HepG2 (cell line): ENCODE results near the gene VAMP5. TPM values are rescaled to one million over a fixed set of nuclear protein-coding genes. Genes with fewer than 3 reads are reported as not detected.

ENCODE experiments used
- ADNP ChIP-seq: sonication (generic); formaldehyde crosslinking; IDR thresholded peaks from 2 replicates; pipeline ENCODE4 v1.4.0; 2020; ENCODE audit warnings: missing genetic modification reagents
- AGO2 ChIP-seq: fragments of 200-400 bp; formaldehyde crosslinking; optimal IDR thresholded peaks from 2 replicates; pipeline ENCODE3; 2017; ENCODE audit warnings: mild to moderate bottlenecking, low read depth, low read length, moderate library complexity
- CREM ChIP-seq, 2 experiments: sonication (generic) in 1 of 2; formaldehyde crosslinking in 1 of 2; IDR thresholded peaks; 2 replicates each; pipeline versions ENCODE4 v1.4.0 to v1.6.1; 2016 to 2020; ENCODE audit warnings: antibody characterized with exemption in 1 of 2, mild to moderate bottlenecking in 1 of 2, missing genetic modification reagents in 1 of 2
- DRAP1 ChIP-seq: IDR thresholded peaks from 2 replicates; pipeline ENCODE4 v1.6.1; 2016; ENCODE audit warnings: missing genetic modification reagents, missing compliant biosample characterization
- FOXA1 ChIP-seq, 2 experiments: fragments of 450-650 bp in 1 of 2; sonication (generic) in 1 of 2; formaldehyde crosslinking in 1 of 2; IDR thresholded peaks; 2 replicates each; pipeline versions ENCODE4 v1.4.0 to v1.6.1; 2016 to 2020; ENCODE audit warnings: missing genetic modification reagents in 1 of 2
- HOXD1 ChIP-seq: sonication (generic); formaldehyde crosslinking; IDR thresholded peaks from 2 replicates; pipeline ENCODE4 v1.5.0; 2020; ENCODE audit warnings: missing genetic modification reagents
- MBNL3 ChIP-seq: fragments of 250-450 bp; sonication (Bioruptor Pico); conservative IDR thresholded peaks from 2 replicates; pipeline ENCODE4 v1.8.0; 2022; ENCODE audit warnings: mild to moderate bottlenecking, inconsistent platforms
- MXD4 ChIP-seq: IDR thresholded peaks from 2 replicates; pipeline ENCODE4 v1.6.1; 2016; ENCODE audit warnings: mild to moderate bottlenecking, missing biosample characterization, missing genetic modification reagents
- NBN ChIP-seq: fragments of 450-650 bp; conservative IDR thresholded peaks from 2 replicates; pipeline ENCODE4 v1.6.1; 2017
- PHF8 ChIP-seq: sonication (generic); formaldehyde crosslinking; IDR thresholded peaks from 2 replicates; pipeline ENCODE4 v1.5.0; 2020; ENCODE audit warnings: missing genetic modification reagents
- PRDM4 ChIP-seq: sonication (generic); formaldehyde crosslinking; IDR thresholded peaks from 2 replicates; pipeline ENCODE4 v1.9.0; 2021; ENCODE audit warnings: missing genetic modification reagents, borderline replicate concordance
- STAG1 ChIP-seq: sonication (generic); formaldehyde crosslinking; IDR thresholded peaks from 2 replicates; pipeline ENCODE4 v1.4.0; 2020; ENCODE audit warnings: missing genetic modification reagents
- SYNCRIP ChIP-seq: fragments of 200-400 bp; formaldehyde crosslinking; IDR thresholded peaks from 2 replicates; pipeline ENCODE4 v1.6.1; 2018; ENCODE audit warnings: mild to moderate bottlenecking, low read depth, low read length; ENCODE audit not compliant: insufficient read depth
- TMF1 ChIP-seq: sonication (generic); formaldehyde crosslinking; IDR thresholded peaks from 2 replicates; pipeline ENCODE4 v1.8.1; 2022; ENCODE audit warnings: low read depth, missing genetic modification reagents
- U2AF1 ChIP-seq: fragments of 200-400 bp; formaldehyde crosslinking; optimal IDR thresholded peaks from 2 replicates; pipeline ENCODE3; 2017; ENCODE audit warnings: mild to moderate bottlenecking, low read depth, low read length
- ZC3H13 ChIP-seq: sonication (generic); formaldehyde crosslinking; IDR thresholded peaks from 2 replicates; pipeline ENCODE4 v1.8.1; 2023; ENCODE audit warnings: mild to moderate bottlenecking, missing genetic modification reagents, moderate library complexity
- ZFP90 ChIP-seq: sonication (generic); formaldehyde crosslinking; IDR thresholded peaks from 2 replicates; pipeline ENCODE4 v1.8.0; 2022; ENCODE audit warnings: missing genetic modification reagents, mild to moderate bottlenecking, inconsistent platforms, borderline replicate concordance
- ZNF296 ChIP-seq: sonication (generic); formaldehyde crosslinking; conservative IDR thresholded peaks from 2 replicates; pipeline ENCODE4 v1.5.0; 2020; ENCODE audit warnings: mild to moderate bottlenecking, missing genetic modification reagents
- ZNF3 ChIP-seq: IDR thresholded peaks from 2 replicates; pipeline ENCODE4 v1.7.0; 2017; ENCODE audit warnings: inconsistent platforms
- ZNF333 ChIP-seq: sonication (generic); formaldehyde crosslinking; IDR thresholded peaks from 2 replicates; pipeline ENCODE4 v1.4.0; 2020; ENCODE audit warnings: mild to moderate bottlenecking, missing genetic modification reagents, borderline replicate concordance
- ZNF34 ChIP-seq: sonication (generic); formaldehyde crosslinking; IDR thresholded peaks from 2 replicates; pipeline ENCODE4 v1.4.0; 2020; ENCODE audit warnings: mild to moderate bottlenecking, missing genetic modification reagents, borderline replicate concordance
- ZNF367 ChIP-seq: sonication (generic); formaldehyde crosslinking; IDR thresholded peaks from 2 replicates; pipeline ENCODE4 v1.4.0; 2020; ENCODE audit warnings: missing genetic modification reagents, borderline replicate concordance
- ZNF414 ChIP-seq: sonication (generic); formaldehyde crosslinking; IDR thresholded peaks from 2 replicates; pipeline ENCODE4 v1.5.0; 2020; ENCODE audit warnings: missing genetic modification reagents
- ZNF567 ChIP-seq: sonication (generic); formaldehyde crosslinking; IDR thresholded peaks from 2 replicates; pipeline ENCODE4 v1.8.1; 2023; ENCODE audit warnings: mild to moderate bottlenecking, missing genetic modification reagents, borderline replicate concordance
- ZNF576 ChIP-seq: sonication (generic); formaldehyde crosslinking; IDR thresholded peaks from 2 replicates; pipeline ENCODE4 v1.4.0; 2020; ENCODE audit warnings: mild to moderate bottlenecking, missing genetic modification reagents
- ZNF644 ChIP-seq: IDR thresholded peaks from 2 replicates; pipeline ENCODE4 v1.6.1; 2016; ENCODE audit warnings: low read depth
- polyA plus RNA-seq, 8 experiments: library from polyadenylated mRNA; depleted of rRNA in 3 of 8; stranded (reverse) in 7 of 8; unstranded in 1 of 8; fragments of >200 nt; fragmentation: Illumina TruSeq in 4 of 8; extraction: Trizol in 4 of 8; gene quantifications; 2 replicates each; pipeline versions ENCODE4 v1.2.1 to v1.2.3, GENCODE V29; 2011 to 2016; ENCODE audit warnings: low read depth in 4 of 8, missing spikeins in 1 of 8, mixed read lengths in 1 of 8; ENCODE audit not compliant: insufficient read depth in 1 of 8
- total RNA-seq, 5 experiments: library from RNA; depleted of rRNA; stranded (reverse); fragments of >200 nt; fragmentation: Illumina TruSeq; extraction: Trizol; gene quantifications; 2 replicates each; pipeline ENCODE4 v1.2.3, GENCODE V29; 2016; ENCODE audit warnings: low read depth in 1 of 5
- TF ChIP-seq, protein P1 (sequence below): sonication (generic); formaldehyde crosslinking; IDR thresholded peaks from 2 replicates; pipeline ENCODE4 v1.4.0; 2020; ENCODE audit warnings: missing genetic modification reagents

Gene VAMP5
- total and polyA plus RNA-seq, 2 of the 13 experiments (the other 11 are each of a cell fraction or from before 2014, with no cell fraction given), result 7.2 to 56.7 TPM

GRCh38 chr2:85611217-85611704, 27.0 kb downstream of the VAMP5 start (continued):
- no peak for TF ChIP-seq ZNF414 (CRISPR knock-in tag)
- no peak for TF ChIP-seq ZNF644 (CRISPR knock-in tag)
- TF ChIP-seq PHF8, result no peak
- TF ChIP-seq MBNL3 (CRISPR knock-in tag), result no peak
- 0 out of 2 replicates have a peak, but pooled peaks have one; percentile 19 for TF ChIP-seq ZNF296 (CRISPR knock-in tag)
- TF ChIP-seq HOXD1 (CRISPR knock-in tag), result no peak
- no peak for TF ChIP-seq CREM (IDR thresholded peaks at IDR 0.05)
- no peak for TF ChIP-seq CREM (CRISPR knock-in tag; IDR thresholded peaks at IDR 0.05)
- TF ChIP-seq AGO2, result no peak
- no peak for TF ChIP-seq ZNF576 (CRISPR knock-in tag)
- no peak for TF ChIP-seq ZNF367 (CRISPR knock-in tag)
- no peak for TF ChIP-seq U2AF1
- no peak for TF ChIP-seq ZNF3
- no peak for TF ChIP-seq ZC3H13 (CRISPR knock-in tag)
- TF ChIP-seq DRAP1 (CRISPR knock-in tag), result no peak
- no peak for TF ChIP-seq FOXA1 (IDR thresholded peaks at IDR 0.05)
- 0 out of 2 replicates have a peak, but pooled peaks have one; percentile 1 for TF ChIP-seq FOXA1 (CRISPR knock-in tag; IDR thresholded peaks at IDR 0.05)
- TF ChIP-seq, protein P1, sequence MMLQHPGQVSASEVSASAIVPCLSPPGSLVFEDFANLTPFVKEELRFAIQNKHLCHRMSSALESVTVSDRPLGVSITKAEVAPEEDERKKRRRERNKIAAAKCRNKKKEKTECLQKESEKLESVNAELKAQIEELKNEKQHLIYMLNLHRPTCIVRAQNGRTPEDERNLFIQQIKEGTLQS (CRISPR knock-in tag), result no peak
- no peak for TF ChIP-seq PRDM4 (CRISPR knock-in tag)
- TF ChIP-seq MXD4 (CRISPR knock-in tag), result no peak
- no peak for TF ChIP-seq ZFP90
- TF ChIP-seq ADNP, result no peak
- TF ChIP-seq STAG1 (CRISPR knock-in tag), result peak; percentile 1; the same call in 1 of the 2 replicates
- TF ChIP-seq NBN, result no peak
- 0 out of 2 replicates have a peak, but pooled peaks have one; percentile 68 for TF ChIP-seq TMF1 (CRISPR knock-in tag)
- TF ChIP-seq ZNF567 (CRISPR knock-in tag), result 0 out of 2 replicates have a peak, but pooled peaks have one; percentile 14
- TF ChIP-seq ZNF34 (CRISPR knock-in tag), result no peak
- no peak for TF ChIP-seq ZNF333
- no peak for TF ChIP-seq SYNCRIP
